Measurements from ENCODE around the gene ARHGAP15. TPM values are rescaled to one million over a fixed set of nuclear protein-coding genes. Genes with fewer than 3 reads are reported as not detected.

Gene ARHGAP15
- total RNA-seq, 1 donor from 2014 or later: not detected

GRCh38 chr2:143611336-143611735 is 482.1 kb downstream of the ARHGAP15 start:
- no peaks in the 10 kb centered on the region for H3K36me3 ChIP-seq (ENCODE audit: control insufficient read depth, insufficient read depth, low read length)
- DNase-seq (ENCODE audit: low read depth): no peak
- no peak overlapping the region for H3K4me3 ChIP-seq (ENCODE audit: low read depth, low read length)
- no peak for TF ChIP-seq CTCF (IDR thresholded peaks at IDR 0.05; ENCODE audit: insufficient read depth, low read length, poor library complexity, severe bottlenecking)
- no peaks in the 10 kb centered on the region for H3K27me3 ChIP-seq (ENCODE audit: control insufficient read depth, insufficient read depth, low read length)

DNA sequence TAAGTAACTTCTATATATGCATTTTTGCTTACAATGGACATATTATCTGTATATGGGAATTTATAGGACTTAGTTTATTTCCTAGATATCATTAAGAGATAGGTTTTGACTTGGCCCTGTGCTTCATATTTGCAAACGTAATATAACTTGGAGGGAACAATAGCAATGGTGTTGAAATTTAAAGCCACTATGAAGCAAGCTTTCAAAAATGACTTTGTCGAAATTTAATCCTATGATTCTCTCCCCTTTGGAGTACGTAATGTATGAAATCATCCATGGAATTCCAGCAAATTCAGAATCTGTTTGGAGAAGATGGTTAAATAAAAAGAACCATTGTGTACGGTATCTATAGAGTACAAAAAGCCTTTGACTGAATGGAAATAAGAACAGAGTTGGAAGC is 486.3 kb downstream of the ARHGAP15 start:
- no peak for TF ChIP-seq CTCF (IDR thresholded peaks at IDR 0.05; ENCODE audit: insufficient read depth, low read length, poor library complexity, severe bottlenecking)
- no peak for DNase-seq (ENCODE audit: low read depth)

GRCh38 chr2:143616452-143616851 is 487.2 kb downstream of the ARHGAP15 start:
- Histone ChIP-seq H3K27me3 (ENCODE audit: control insufficient read depth, insufficient read depth, low read length) (no peaks in the 10 kb centered on the region), H3K36me3 (ENCODE audit: control insufficient read depth, insufficient read depth, low read length) (no peaks in the 10 kb centered on the region), H3K4me3 (ENCODE audit: low read depth, low read length) (no peak overlapping the region)
- no peak for TF ChIP-seq CTCF (IDR thresholded peaks at IDR 0.05; ENCODE audit: insufficient read depth, low read length, poor library complexity, severe bottlenecking)
- no peak for DNase-seq (ENCODE audit: low read depth)

More for the DNA sequence above, 486.3 kb downstream of the ARHGAP15 start:
- no peaks in the 10 kb centered on the region for H3K27me3 ChIP-seq (ENCODE audit: control insufficient read depth, insufficient read depth, low read length)
- no peaks in the 10 kb centered on the region for H3K36me3 ChIP-seq (ENCODE audit: control insufficient read depth, insufficient read depth, low read length)
- no peak overlapping the region for H3K4me3 ChIP-seq (ENCODE audit: low read depth, low read length)

GRCh38 chr2:143617803-143618415 is 488.7 kb downstream of the ARHGAP15 start:
- TF ChIP-seq CTCF (IDR thresholded peaks at IDR 0.05; ENCODE audit: insufficient read depth, low read length, poor library complexity, severe bottlenecking): no peak
- DNase-seq (ENCODE audit: low read depth): no peak
- Histone ChIP-seq H3K36me3 (ENCODE audit: control insufficient read depth, insufficient read depth, low read length) (no peaks in the 10 kb centered on the region), H3K4me3 (ENCODE audit: low read depth, low read length) (no peak overlapping the region), H3K27me3 (ENCODE audit: control insufficient read depth, insufficient read depth, low read length) (no peaks in the 10 kb centered on the region)

- TF ChIP-seq CTCF (IDR thresholded peaks at IDR 0.05; ENCODE audit: insufficient read depth, low read length, poor library complexity, severe bottlenecking): no peak
- Histone ChIP-seq H3K36me3 (ENCODE audit: control insufficient read depth, insufficient read depth, low read length) (no peaks in the 10 kb centered on the region), H3K4me3 (ENCODE audit: low read depth, low read length) (no peak overlapping the region), H3K27me3 (ENCODE audit: control insufficient read depth, insufficient read depth, low read length) (no peaks in the 10 kb centered on the region)
- DNase-seq (ENCODE audit: low read depth): no peak
Observed at GRCh38 chr2:143622106-143622505, 492.9 kb downstream of the ARHGAP15 start.

All from kidney epithelial cell (primary cell).